NCI-H1092 treated with DMSO at 0.1 percent for 48 hours (cell line): ENCODE measurements around the gene RNF157.
"Not testable (repeated sequence)": the region's sequence is repeated elsewhere in the genome, so short reads cannot be mapped to it uniquely, and the experiment has no call there.

Experiments used
- DNase-seq: peaks from one replicate; lab custom pipeline; 2025; lab: John Stamatoyannopoulos, UW

Gene RNF157

DNA sequence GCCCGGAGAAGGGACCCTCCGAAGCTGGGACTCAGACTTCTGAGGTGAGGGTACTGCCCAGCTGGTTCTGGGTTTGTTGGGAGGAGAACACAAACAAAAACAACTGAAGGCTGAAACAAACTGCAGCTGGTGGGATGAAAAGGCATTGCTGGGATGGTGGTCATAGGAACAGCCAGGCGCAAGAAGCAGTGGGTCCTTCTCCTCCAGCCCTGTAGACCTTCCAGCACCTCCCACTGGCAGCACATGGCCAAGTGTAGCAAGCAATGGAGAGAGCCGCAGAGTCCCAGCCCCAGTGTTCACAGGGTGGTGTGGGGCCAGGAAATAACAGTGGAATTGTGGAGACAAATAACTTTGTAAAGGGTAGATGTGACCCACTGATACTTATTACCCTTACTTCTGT, 50.6 kb downstream of the RNF157 start:
- DNase-seq: no peak

DNA sequence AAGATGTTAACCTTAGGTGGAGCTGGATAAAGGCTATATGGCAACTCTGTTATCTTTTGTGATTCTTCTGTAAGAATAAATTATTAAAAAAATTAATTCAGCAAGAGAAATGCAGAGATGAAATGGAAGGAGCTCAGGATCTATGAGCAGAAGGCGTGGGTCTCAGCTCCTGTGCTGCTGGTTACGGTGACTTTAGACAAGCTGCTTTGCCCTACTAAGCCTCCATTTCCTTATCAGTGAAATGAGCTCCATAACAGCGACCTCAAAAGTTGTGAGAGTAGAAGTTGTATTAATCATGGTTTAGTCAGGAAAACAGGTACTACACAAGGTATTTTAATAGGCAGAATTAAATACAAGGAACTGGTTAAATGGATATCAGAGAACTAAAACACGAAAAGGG, 51.0 kb downstream of the RNF157 start:
- no peak for DNase-seq

DNA sequence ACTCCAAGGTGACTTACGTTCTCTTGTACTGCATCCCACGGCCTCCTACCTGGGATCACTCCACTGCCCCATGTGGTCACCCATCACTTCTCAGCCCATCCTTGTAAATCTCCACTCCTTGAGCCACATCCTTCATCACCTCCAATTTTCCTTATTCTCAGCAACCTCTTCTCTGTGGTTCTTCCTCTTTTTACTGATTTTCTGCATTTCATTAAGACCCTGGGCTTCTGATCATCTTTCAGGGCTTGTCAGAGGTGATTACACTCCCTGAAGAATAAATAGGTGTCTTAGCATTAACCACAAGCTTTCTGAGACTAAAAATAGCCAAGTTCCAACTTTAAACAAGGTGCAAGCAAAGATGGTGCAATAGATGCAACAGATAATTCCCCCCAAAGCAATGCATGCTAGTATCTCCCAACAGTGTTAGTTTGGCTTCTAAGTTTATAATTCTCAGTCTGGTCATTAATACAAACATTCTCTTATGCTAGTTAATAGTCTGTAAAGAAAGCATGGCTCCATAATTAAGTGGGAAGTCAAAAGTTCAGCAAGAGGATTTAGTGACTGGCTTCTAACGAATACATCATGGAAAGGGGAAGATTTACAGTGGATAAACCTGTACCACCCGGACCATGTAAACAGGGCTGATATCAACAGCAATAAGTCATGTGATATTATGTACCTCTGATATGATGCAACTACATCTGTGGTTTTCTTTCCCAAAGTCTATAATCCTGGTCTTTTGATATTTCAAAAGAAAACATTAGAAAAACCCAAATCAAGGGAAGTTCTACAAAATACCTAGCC, 51.9 kb downstream of the RNF157 start:
- no peak for DNase-seq

- DNase-seq: not testable (repeated sequence)
Observed at GRCh38 chr17:76186774-76187173, 53.5 kb downstream of the RNF157 start.

DNA sequence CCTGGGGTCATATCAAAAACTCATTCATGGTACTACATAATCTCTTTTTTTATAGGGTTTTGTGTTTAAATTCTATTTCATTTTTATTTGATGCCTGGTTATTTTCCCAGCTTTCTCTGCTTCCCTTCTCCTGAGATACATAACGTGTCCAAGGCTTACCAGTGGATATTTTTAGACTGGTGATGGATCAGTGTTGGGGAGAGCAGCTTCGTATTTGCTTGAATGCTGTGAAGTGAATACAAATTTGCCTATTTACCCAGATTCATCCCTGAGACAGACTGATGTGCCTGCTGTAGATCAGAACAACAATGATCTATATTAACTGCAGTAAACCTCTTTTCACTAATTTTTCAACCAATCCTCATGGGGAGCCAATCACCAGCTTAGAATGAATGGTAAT, 56.0 kb downstream of the RNF157 start:
- no peak for DNase-seq

GRCh38 chr17:76182016-76182764, 58.1 kb downstream of the RNF157 start:
- peak; percentile 76 for DNase-seq

DNA sequence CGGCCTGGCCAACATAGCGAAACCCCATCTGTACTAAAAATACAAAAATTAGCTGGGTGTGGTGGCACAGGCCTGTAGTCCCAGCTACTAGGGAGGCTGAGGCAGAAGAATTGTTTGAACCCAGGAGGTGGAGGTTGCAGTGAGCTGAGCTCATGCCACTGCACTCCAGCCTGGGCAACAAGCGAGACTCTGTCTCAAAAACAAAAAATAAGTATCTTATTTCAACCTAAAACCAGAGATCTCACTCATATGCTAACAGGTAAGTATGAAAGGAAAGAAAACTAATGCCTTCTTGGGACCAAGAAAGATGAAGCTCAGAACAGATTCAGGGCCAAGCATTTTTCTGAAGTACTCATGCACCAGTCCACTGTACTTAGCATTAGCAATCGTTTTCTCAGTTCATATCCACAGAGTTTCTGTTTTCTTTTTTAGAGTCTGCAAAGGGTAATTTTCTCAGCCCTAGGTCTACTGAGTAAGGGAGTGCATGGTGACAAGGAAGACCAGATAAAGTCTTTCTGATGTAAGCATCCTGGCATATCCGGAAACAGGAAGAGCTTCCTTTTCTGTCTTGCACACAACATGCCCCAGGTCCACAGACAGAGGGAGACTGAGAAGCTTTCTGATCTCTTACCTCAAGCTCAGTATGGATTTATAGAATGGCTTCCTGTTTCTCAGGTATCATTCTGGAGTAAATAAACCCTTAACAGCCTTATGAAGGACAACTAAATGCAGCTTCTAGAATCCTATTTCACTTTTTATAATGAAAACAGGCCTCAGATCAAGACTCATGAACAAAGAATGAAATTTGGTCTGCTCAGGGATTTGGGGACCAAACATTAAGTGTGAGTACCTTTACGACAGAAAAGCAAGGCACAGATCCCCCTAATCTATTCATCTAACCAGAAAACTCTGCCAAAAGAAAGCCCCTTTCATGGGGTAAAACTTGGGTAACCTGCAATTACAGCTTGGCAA, 60.5 kb downstream of the RNF157 start:
- no peak for DNase-seq

GRCh38 chr17:76178124-76178523, 62.2 kb downstream of the RNF157 start:
- DNase-seq: no peak

DNA sequence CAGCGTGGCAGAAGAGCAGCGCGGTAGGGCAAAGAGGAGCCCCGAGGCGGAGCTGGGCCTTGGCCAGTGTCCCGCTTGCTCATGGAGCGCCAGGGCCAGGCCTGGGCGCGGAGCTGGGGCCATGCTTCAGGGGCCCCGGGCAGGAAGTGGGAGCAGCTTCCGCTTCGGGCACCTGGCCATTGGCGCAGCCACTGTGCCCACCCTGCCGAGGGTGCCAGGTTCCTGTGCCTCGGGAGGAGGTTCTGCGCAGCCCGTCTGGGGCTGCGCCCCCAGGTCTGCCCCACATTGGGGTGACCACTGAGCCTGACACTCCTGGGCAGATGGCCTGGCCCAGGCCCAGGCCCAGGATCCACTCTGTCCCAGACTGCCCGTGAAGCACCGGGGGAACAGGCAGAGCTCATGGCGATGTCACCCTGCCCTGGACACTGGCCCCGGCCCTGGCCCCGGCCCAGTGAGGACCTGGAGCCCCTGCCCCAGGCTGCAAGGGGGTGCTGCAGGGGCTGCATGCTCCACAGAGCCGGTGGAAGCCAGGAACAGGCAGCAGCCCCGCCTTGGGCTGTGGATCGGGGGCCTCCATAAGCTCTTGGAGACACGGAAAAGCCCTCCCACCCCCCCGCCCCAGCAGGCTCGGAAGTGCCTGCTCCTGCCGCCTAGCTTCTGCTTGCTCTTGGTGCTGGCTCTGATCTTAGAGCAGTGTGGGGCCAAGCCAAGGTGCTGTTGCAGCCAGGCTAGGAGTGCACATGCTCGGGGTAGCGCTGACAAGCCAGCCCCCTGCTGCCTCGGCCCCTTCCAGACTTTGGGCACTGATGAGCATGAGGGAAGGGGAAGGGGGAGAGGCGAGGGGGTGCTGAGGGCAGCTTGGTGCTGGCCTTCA, 63.4 kb downstream of the RNF157 start:
- no peak for DNase-seq

DNA sequence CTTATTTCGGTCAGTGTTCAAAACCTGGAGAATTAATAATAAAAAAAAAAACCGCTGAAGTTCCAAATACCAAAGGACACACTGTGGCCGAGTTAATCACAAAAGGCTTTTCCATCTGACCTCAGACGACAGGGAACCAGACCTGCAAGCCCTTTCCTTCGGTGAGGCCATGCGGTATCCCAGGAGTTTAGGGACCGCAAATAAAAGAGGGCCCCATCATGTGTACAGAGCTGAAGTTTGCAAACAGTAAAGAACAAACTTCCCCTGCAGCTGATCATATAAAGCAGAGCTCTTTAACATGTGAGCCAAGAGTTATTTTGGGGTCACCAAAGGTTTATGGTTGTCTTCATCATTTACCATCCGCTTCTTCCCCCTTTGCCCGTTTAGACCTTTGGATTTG, 66.3 kb downstream of the RNF157 start:
- DNase-seq: no peak

DNA sequence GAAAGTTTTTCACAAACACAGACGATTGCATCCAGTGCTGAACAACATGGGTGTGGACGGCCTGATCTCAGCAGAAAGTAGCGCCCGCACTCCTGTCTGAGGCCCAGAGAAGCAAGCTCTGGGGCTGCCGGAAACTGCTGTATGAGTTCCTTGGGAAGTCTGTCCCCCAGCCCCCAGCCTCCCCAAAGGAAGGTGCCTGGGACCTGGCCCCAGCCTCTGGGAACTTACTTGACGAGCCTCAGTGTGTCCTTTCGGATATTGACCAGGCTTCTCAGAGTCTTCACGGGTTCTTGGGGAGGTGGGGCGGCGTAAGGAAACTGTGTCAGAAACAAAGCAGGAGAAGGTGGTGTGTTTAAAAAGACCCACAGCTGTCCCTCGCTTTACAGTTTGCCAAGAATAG, 66.8 kb downstream of the RNF157 start:
- no peak for DNase-seq

GRCh38 chr17:76171706-76172105, 68.6 kb downstream of the RNF157 start:
- DNase-seq: no peak

GRCh38 chr17:76170114-76170513, 70.2 kb downstream of the RNF157 start:
- DNase-seq: no peak

- no peak for DNase-seq
Observed at GRCh38 chr17:76166906-76167305, 73.4 kb downstream of the RNF157 start.

- no peak for DNase-seq
Observed at GRCh38 chr17:76166168-76166567, 74.1 kb downstream of the RNF157 start.

DNA sequence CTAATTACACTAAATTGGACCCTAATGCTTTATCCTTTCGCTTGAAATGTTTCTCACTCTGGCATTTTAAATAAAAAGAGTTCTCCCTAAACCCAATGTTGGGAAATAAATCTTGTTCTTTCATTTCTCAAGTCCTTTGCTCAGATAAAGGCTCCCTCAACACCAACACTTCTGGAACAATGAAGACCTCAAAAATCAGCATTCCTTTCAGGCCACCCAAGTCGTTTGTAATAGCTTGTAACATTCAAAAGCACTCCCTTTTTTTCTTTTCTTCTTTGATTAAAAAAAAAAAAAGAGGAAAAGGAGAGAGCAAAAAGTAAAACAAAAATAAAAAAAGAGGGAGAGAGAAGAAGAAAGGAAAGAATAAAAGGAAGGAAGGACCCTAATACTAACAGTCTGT, 76.0 kb downstream of the RNF157 start:
- DNase-seq: no peak

GRCh38 chr17:76163919-76164318, 76.4 kb downstream of the RNF157 start:
- no peak for DNase-seq

DNA sequence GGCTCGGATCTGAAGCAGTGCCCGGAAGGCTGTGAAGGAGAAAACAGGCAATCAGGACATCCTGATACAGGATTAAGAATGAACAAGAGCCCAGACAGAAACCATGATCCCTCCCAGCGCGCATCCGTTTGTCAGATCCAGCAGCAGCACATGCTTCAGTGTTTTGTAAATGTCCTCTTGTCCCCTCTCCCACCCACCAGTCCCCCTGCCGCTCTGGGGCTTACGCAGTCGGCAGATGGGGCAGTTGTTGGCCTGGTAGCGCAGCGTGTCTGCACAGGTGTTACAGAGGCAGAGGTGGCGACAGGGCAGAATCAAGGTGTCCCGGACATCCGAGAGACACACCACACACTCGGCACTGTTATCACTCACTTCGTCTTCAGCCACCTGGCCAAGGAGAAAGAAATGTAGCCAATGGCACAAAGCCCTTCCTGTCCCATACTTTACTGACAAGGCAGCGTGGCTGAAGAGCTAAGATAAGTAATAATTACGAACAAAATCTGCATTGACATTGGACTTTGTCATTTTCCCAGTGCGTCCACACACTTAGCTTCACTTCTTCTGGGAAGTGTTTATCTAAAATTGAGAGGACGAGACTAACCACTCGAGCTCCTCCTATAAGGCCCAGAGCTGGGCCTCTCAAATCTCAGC, 78.5 kb downstream of the RNF157 start:
- DNase-seq: no peak

GRCh38 chr17:76160896-76161528, 79.3 kb downstream of the RNF157 start:
- no peak for DNase-seq

DNA sequence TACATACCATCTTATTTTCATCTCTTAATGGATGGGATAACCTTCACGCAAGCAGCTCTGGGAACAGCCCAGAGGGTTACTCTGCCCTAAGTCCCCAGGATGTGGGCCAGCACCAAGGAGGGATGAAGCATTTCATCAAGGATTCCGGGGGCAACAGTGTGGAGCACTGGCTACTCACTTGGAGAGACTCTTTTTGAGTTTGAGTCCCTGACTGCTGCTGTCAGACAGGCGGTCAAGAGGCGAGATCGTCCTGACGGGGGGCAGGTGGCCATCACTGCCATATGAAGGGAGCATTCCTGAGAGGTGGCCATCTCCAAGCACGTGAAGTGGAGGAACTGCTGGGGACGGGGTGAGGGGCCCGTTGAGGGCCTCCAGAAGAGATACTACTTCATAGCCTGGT, 81.1 kb downstream of the RNF157 start:
- DNase-seq: no peak
